Superior temporal gyrus (tissue), 1 donor: ENCODE measurements around the gene SMARCD1.
"Not testable (repeated sequence)": the region's sequence is repeated elsewhere in the genome, so short reads cannot be mapped to it uniquely, and the experiment has no call there.

Experiments
- DNase-seq: peaks from one replicate; pipeline ENCODE4 v3.0.0-alpha.2; 2016; ENCODE audit errors: extremely low spot score

Gene SMARCD1

GRCh38 chr12:50077099-50077498 is 8.0 kb upstream of the SMARCD1 start:
- DNase-seq, result no peak

GRCh38 chr12:50078281-50078680 is 6.9 kb upstream of the SMARCD1 start:
- no peak for DNase-seq

- DNase-seq, result no peak
These were observed 5.4 kb upstream of the SMARCD1 start for GRCh38 chr12:50079771-50080170.

GRCh38 chr12:50081096-50081808 is 3.9 kb upstream of the SMARCD1 start:
- no peak for DNase-seq

- no peak for DNase-seq
These were observed 2.5 kb upstream of the SMARCD1 start for GRCh38 chr12:50082644-50083043.

- DNase-seq, result no peak
These were observed 1.8 kb upstream of the SMARCD1 start for GRCh38 chr12:50083301-50083700.

- not testable (repeated sequence) for DNase-seq
These were observed 750 bp upstream of the SMARCD1 start for GRCh38 chr12:50084409-50084774.

GRCh38 chr12:50085615-50086072 is 502 bp downstream of the SMARCD1 start:
- DNase-seq, result no peak

- no peak for DNase-seq
These were observed 1.0 kb downstream of the SMARCD1 start for GRCh38 chr12:50086148-50086547.

- no peak for DNase-seq
These were observed 2.0 kb downstream of the SMARCD1 start for GRCh38 chr12:50087151-50087550.

- no peak for DNase-seq
These were observed 2.9 kb downstream of the SMARCD1 start for GRCh38 chr12:50087995-50088394.

- DNase-seq, result peak; percentile 86
These were observed 3.6 kb downstream of the SMARCD1 start for GRCh38 chr12:50088577-50089335.

GRCh38 chr12:50089730-50090129 is 4.6 kb downstream of the SMARCD1 start:
- DNase-seq, result no peak

GRCh38 chr12:50090391-50090790 is 5.2 kb downstream of the SMARCD1 start:
- no peak for DNase-seq

- DNase-seq, result no peak
These were observed 12.8 kb downstream of the SMARCD1 start for GRCh38 chr12:50097952-50098351.

- no peak for DNase-seq
These were observed 14.3 kb downstream of the SMARCD1 start for GRCh38 chr12:50099302-50100008.

- DNase-seq, result no peak
These were observed 15.4 kb downstream of the SMARCD1 start for GRCh38 chr12:50100561-50100960.

- peak; percentile 79 for DNase-seq
These were observed 16.5 kb downstream of the SMARCD1 start for GRCh38 chr12:50101663-50102062.

GRCh38 chr12:50102131-50102531 is 17.0 kb downstream of the SMARCD1 start:
- DNase-seq, result peak; percentile 85

GRCh38 chr12:50102646-50103309 is 17.6 kb downstream of the SMARCD1 start:
- no peak for DNase-seq

GRCh38 chr12:50103351-50103750 is 18.2 kb downstream of the SMARCD1 start:
- no peak for DNase-seq

GRCh38 chr12:50103767-50104321 is 18.7 kb downstream of the SMARCD1 start, which contains the start of gene GPD1:
TSS of gene GPD1 (plus strand) at chr12:50104008. CDS start at chr12:50104051, 43 bp downstream.
- DNase-seq, result peak; percentile 75
